Limb (tissue), 2 donors: Measurements from ENCODE around the gene NHSL1.

Source experiments
- DNase-seq, 2 donors: peaks; one replicate each; pipeline ENCODE4 v3.0.0-alpha.2; 2016; ENCODE audit errors: extremely low spot score in 2 of 2

The NHSL1 gene

GRCh38 chr6:138524526-138524925 lies 25.2 kb upstream of the NHSL1 start:
- no peak for DNase-seq

DNA sequence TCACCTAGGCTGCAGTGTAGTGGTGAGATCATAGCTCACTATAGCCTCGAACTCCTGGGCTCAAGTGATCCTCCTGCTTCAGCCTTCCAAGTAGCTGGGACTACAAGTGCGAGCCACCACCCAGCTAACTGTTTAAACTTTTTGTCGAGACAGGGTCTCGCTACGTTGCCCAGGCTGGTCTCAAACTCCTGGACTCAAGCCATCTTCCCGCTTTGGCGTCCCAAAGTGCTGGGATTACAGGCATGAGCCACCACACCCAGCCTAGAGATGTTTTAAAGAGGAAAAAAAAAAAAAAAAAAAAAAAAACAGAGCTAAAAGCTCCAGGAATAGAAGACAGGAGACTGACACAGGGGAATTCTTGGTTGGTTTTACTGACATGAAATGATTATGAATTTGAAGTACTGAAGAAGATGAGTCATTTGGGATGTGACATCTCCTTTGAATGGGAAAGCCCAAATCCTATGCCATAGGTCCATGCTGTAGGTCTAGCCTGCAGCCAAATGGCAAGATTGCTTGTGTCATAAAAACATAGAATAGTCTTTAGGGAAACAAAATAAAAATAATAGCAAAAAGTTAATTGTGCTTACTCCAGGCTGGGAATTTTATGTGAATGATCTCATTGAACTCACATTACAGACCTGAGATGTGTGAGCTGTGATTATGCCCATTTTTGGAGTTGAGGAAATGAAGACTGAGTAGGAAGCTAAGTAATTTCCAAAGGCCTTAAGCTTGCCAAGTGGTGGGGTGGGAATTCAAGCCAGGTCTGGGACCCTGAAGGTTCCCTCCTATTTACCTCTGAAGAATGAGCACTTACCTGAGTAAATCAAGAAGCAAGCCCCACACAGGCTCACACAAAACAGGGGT lies 24.3 kb upstream of the NHSL1 start:
- no peak for DNase-seq

DNA sequence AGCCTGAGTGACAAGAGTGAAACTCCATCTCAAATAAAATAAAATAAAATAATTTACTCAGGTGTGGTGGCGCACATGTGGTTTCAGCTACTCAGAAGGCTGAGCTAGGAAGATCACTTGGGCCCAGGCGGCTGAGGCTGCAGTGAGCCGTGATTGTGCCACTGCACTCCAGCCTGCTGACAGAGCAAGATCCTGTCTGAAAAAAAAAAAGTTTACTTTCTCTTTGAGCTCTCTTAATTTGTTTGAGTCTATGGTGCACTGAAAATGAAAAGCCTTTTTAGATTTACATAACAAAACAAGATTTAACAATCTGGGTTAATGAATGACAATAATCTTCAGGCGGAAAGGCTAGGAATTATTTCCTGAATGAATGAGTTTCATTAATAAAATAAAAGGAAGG lies 23.3 kb upstream of the NHSL1 start:
- DNase-seq: no peak

DNA sequence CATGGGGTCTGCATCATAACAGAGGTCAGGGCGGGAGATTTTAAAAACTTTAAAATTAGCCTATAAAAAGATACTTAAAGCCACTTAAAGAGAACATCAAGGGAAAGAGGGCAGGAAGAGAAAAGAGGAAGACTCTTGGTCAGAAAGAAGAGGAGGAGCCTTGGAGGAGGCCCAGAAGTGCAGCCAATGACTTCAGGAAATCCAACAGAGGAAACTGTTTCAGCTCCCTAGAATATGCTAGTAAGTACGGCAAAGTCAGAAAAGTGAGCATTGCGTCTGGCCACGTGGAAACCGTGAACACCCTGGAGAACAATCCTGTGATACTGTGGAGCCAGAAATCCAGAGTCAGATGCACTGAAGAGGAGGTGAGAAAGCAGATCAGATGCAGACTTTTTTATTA lies 22.5 kb upstream of the NHSL1 start:
- no peak for DNase-seq

DNA sequence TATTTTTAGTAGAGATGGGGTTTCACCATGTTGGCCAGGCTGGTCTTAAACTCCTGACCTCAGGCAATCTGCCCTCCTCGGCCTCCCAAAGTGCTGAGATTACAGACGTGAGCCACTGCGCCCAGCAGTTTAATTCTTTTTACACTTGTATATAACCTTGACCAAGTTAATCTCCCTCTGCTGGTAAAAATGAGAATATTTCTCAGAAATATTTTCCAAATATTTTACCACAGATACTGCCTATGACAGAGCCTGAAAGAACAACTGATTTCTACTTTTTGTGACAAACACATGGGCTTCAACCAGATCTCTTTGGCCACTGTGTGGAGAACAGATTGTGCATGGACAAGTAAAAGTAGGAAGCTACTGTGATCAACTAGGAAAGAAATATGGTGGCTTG lies 21.2 kb upstream of the NHSL1 start:
- DNase-seq: no peak

- no peak for DNase-seq
These were observed 18.8 kb upstream of the NHSL1 start for GRCh38 chr6:138518054-138518453.

DNA sequence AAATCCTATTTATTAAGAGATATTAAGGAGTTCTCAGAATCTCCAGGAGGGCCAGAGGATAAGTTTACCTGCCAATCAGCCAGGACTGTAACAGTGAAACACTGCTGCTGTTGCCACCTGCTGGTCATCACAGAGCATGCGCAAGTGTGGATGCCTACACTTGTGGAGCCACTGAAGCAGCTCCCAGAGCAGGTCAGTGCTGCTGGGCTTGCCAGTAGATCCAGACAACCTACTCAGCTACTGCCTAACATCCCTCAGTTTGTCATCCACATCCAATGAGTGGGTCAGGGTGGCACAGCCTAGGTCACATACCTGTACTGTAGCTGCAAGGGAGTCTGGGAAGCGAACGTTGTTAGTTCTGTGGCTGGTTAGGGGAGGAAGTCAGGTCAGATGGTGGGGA lies 18.3 kb upstream of the NHSL1 start:
- no peak for DNase-seq

DNA sequence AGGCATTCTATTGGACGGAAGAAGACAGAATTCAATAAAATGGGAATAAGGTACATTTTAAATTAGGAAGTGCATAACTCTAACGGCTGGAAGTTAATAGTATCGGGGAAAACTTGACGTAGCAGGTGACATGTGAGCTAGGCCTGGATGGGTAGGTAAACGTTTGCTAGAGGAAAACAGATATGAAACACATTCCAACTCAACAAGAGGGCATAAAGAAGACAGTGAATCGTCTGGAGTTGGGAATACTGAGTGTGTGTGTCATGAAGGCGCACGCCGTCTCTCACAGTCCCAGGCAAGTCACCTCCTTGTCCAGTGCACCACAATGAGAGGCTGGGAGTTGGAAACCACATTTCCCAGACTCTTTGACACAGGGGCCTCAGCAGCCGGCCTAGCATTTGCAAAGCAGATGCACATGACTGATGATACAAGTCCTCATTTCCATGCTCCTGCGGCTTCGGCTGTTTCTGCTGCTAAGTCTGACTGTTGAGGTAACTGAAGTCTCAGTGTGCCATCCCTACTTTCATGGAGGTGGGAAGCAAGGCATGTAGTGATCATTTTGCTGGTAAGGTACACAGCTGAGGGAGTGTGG lies 16.5 kb upstream of the NHSL1 start:
- no peak for DNase-seq

- DNase-seq: no peak
These were observed 15.7 kb upstream of the NHSL1 start for GRCh38 chr6:138514860-138515540.

- no peak for DNase-seq
These were observed 13.3 kb upstream of the NHSL1 start for GRCh38 chr6:138512609-138513008.

GRCh38 chr6:138510093-138510492 lies 10.8 kb upstream of the NHSL1 start:
- DNase-seq: no peak

GRCh38 chr6:138509371-138509770 lies 10.1 kb upstream of the NHSL1 start:
- no peak for DNase-seq

GRCh38 chr6:138508676-138508988 lies 9.3 kb upstream of the NHSL1 start:
- no peak for DNase-seq

DNA sequence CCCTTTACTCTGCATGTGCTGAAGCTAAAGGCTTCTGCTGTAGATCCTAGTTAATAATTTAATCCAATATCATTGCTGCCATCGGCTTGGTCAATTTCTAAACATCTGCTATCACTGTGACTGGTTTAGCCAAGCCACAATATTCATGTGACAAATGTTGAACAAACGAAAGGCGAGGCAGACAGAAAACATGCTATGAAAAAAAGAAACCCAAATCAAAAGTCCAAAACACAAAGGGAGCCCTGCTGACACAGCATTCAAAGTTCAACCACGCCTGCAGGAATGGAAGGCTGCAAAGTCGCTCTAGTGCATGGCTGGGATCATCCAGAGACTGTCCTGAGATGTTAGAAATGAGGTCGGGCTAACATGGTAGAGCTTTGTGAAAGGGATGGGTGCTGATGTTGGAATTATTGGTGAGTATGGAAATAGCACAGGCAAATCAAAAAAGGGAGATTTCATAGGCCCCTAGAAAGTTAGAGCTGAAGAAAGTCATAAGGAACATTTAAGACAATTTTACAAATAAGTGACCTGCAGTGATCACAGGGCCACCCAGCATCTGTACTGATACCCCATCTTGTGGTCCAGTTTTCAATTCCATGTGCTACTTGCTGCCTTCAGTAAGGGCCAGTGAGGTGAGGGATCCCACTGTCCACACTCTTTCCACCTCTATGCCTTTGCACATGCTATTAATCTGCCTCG lies 8.8 kb upstream of the NHSL1 start:
- DNase-seq: no peak

GRCh38 chr6:138504764-138505689 lies 5.7 kb upstream of the NHSL1 start:
- DNase-seq: no peak

- DNase-seq: no peak
These were observed 4.8 kb upstream of the NHSL1 start for GRCh38 chr6:138503881-138504680.

- no peak for DNase-seq
These were observed 3.3 kb upstream of the NHSL1 start for GRCh38 chr6:138502546-138502945.

DNA sequence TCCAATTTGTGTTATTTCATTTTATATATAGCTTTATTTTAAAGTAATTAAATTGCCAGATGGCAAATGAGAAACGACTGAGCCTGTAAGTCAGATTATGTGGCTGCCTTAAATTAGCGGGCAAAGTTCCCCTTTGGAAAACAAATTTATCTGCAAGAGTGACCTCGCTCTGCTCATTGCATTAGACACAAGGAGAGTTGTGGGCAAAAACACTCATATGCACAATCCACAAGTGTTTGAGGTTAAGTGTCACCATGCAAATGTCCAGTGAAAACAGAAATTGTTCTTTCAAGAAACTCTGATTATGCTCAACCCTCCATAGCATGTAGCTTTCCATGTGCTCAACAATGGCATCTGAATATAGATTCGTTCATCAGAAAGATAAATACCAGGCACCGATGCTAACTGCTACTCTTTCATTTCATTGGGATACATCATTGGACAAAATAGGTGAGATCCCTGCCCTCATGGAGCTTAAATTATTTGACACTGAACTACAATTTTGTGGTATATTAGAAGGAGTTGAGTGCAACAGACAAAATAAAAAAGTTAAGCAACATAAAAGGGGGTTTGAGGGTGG lies 1.7 kb upstream of the NHSL1 start:
- no peak for DNase-seq

DNA sequence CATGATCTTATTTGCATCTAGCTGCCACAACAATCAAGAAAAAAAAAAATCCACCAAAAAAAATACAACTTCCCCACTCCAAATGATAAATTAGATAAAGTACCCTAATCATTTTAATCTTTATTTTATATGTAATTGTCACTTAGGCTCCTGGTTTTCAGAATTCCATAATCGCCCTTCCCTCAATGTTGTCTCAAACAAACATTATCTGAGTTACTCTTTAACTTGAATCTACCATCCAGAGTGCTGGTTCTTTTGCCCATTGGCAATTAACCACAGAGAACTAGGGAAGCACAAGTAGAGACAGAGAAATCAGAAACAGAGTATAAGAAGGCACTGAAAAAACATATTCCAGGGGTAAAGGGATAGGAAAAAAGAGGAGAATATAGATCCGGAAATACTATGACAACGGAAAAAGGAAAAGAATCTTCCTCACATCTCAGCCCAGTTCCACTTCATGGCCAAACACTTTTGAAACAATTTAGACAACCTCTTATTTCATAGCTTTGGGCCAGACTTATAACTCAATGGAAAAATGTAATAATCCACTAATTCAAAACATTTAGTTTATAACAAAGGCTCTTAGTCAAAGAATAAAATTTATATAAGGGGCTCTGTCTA lies 861 bp upstream of the NHSL1 start:
- DNase-seq: no peak
